Caco-2 (cell line): ENCODE data around the gene SLC12A8. TPM values are rescaled to one million over a fixed set of nuclear protein-coding genes. Genes with fewer than 3 reads are reported as not detected.

Experiments
- BruUV-seq: library from RNA; stranded (reverse); fragments of 400-500 nt; replicated peaks from 2 replicates; lab custom pipeline; 2021; lab: Mats Ljungman, UMichigan
- CTCF ChIA-PET: fragments of 300-600 bp; sonication (Branson Sonifier 250); formaldehyde crosslinking; loops from one replicate; lab custom pipeline; 2022; ENCODE audit warnings: antibody characterized with exemption; lab: Charles Lee
- POLR2A ChIA-PET: fragments of 300-600 bp; sonication (Branson Sonifier 250); formaldehyde crosslinking; loops from one replicate; lab custom pipeline; 2022; ENCODE audit warnings: antibody characterized with exemption; lab: Charles Lee
- DNase-seq, 2 experiments: peaks; one replicate each; pipeline versions ENCODE4 v3.0.0 to v3.0.0-alpha.2; 2020 to 2022
- H3K27me3 ChIP-seq: replicated peaks from 2 replicates; pipeline ENCODE4 v1.6.0; 2011; ENCODE audit warnings: low read length; ENCODE audit not compliant: control insufficient read depth, insufficient read depth
- H3K36me3 ChIP-seq: 2 replicates; pipeline ENCODE4 v1.5.1; 2011; ENCODE audit warnings: low read length; ENCODE audit not compliant: control insufficient read depth, insufficient read depth
- H3K4me1 ChIP-seq: fragments of 250-450 bp; sonication (Bioruptor Pico); 2 replicates; pipeline ENCODE4 v1.5.1; 2020; ENCODE audit warnings: mild to moderate bottlenecking
- H3K4me3 ChIP-seq: 2 replicates; pipeline ENCODE4 v1.5.1; 2011; ENCODE audit warnings: low read depth, mild to moderate bottlenecking, control low read depth, low read length
- H3K9me3 ChIP-seq: fragments of 250-450 bp; sonication (Bioruptor Pico); 2 replicates; pipeline ENCODE4 v1.5.1; 2020; ENCODE audit warnings: mild to moderate bottlenecking, moderate library complexity
- H3K27ac Mint-ChIP-seq: one replicate; pipeline ENCODE4 v1.8.0; 2022; ENCODE audit warnings: mixed read lengths; ENCODE audit not compliant: unreplicated experiment
- H3K27me3 Mint-ChIP-seq: one replicate; pipeline ENCODE4 v1.8.0; 2022; ENCODE audit warnings: mixed read lengths; ENCODE audit not compliant: insufficient read depth, unreplicated experiment
- H3K36me3 Mint-ChIP-seq: one replicate; pipeline ENCODE4 v1.8.0; 2022; ENCODE audit warnings: mild to moderate bottlenecking, mixed read lengths; ENCODE audit not compliant: insufficient read depth, unreplicated experiment
- H3K4me1 Mint-ChIP-seq: one replicate; pipeline ENCODE4 v1.8.0; 2022; ENCODE audit warnings: low read depth, mixed read lengths; ENCODE audit not compliant: unreplicated experiment
- H3K4me3 Mint-ChIP-seq: one replicate; pipeline ENCODE4 v1.8.0; 2022; ENCODE audit warnings: mild to moderate bottlenecking, moderate library complexity, mixed read lengths; ENCODE audit not compliant: unreplicated experiment
- H3K9me3 Mint-ChIP-seq: one replicate; pipeline ENCODE4 v1.8.0; 2022; ENCODE audit warnings: mixed read lengths; ENCODE audit not compliant: unreplicated experiment
- CTCF ChIP-seq, 2 experiments: fragments of 200-600 bp in 1 of 2; IDR thresholded peaks; 1 replicate in 1 of 2; 2 replicates in 1 of 2; pipeline versions ENCODE4 v1.5.1 to v1.8.0; 2011 to 2022; ENCODE audit warnings: antibody characterized with exemption in 1 of 2, control low read depth in 1 of 2, inconsistent platforms in 1 of 2, low read depth in 1 of 2, low read length in 1 of 2, mild to moderate bottlenecking in 1 of 2, moderate library complexity in 1 of 2; ENCODE audit not compliant: insufficient read depth in 1 of 2, severe bottlenecking in 1 of 2, unreplicated experiment in 1 of 2
- intact Hi-C: fragments of 100-400 bp; cut with micrococcal nuclease; formaldehyde crosslinking; loops from one replicate; pipeline ENCODE4 v1.10.0; 2022; ENCODE audit not compliant: unreplicated experiment
- total RNA-seq: library from RNA; stranded (reverse); gene quantifications from 2 replicates; pipeline ENCODE4 v1.2.3, GENCODE V29; 2022

The SLC12A8 gene
- total RNA-seq, 1 experiment from 2014 or later: 23.3 TPM

- Mint-ChIP-seq H3K27ac (no peak overlapping the region), H3K27me3 (no peaks in the 10 kb centered on the region), H3K4me3 (no peak overlapping the region), H3K4me1 (peaks cover 24% of the 10 kb centered on the region), H3K36me3 (no peaks in the 10 kb centered on the region), H3K9me3 (no peaks in the 10 kb centered on the region)
- intact Hi-C loops: no loop called here
- no peak for DNase-seq
- CTCF ChIA-PET: no interaction called here
- peaks cover 10% of the 10 kb centered on the region; the same call in 1 of the 2 replicates for H3K4me1 ChIP-seq
- no peak overlapping the region for H3K4me3 ChIP-seq
- POLR2A ChIA-PET: no interaction called here
- no TSS peak for BruUV-seq
- no peaks in the 10 kb centered on the region; the same call in 1 of the 2 replicates for H3K36me3 ChIP-seq
- H3K27me3 ChIP-seq: no peaks in the 10 kb centered on the region
- TF ChIP-seq CTCF (IDR thresholded peaks at IDR 0.05; ENCODE audit: insufficient read depth in 1 of 2, low read depth in 1 of 2, low read length in 1 of 2, severe bottlenecking in 1 of 2, unreplicated experiment in 1 of 2): no peak
- no peaks in the 10 kb centered on the region for H3K9me3 ChIP-seq
These were observed 5.6 kb downstream of the SLC12A8 start for GRCh38 chr3:125206934-125207333.

GRCh38 chr3:125203731-125204130 is 8.8 kb downstream of the SLC12A8 start:
- H3K9me3 ChIP-seq: no peaks in the 10 kb centered on the region
- no peak overlapping the region for H3K4me3 ChIP-seq
- no peaks in the 10 kb centered on the region for H3K9me3 Mint-ChIP-seq
- H3K36me3 ChIP-seq: no peaks in the 10 kb centered on the region; the same call in 1 of the 2 replicates
- no peak overlapping the region for H3K4me3 Mint-ChIP-seq
- ChIA-PET CTCF (no interaction called here), POLR2A (no interaction called here)
- H3K27me3 ChIP-seq: no peaks in the 10 kb centered on the region
- no peaks in the 10 kb centered on the region for H3K4me1 ChIP-seq
- no peak overlapping the region for H3K27ac Mint-ChIP-seq
- DNase-seq: no peak
- H3K27me3 Mint-ChIP-seq: no peaks in the 10 kb centered on the region
- TF ChIP-seq CTCF (IDR thresholded peaks at IDR 0.05; ENCODE audit: insufficient read depth in 1 of 2, low read depth in 1 of 2, low read length in 1 of 2, severe bottlenecking in 1 of 2, unreplicated experiment in 1 of 2): no peak
- H3K4me1 Mint-ChIP-seq: peaks cover 4% of the 10 kb centered on the region
- no TSS peak for BruUV-seq
- intact Hi-C loops: no loop called here
- H3K36me3 Mint-ChIP-seq: no peaks in the 10 kb centered on the region

GRCh38 chr3:125202197-125202596 is 10.4 kb downstream of the SLC12A8 start:
- Mint-ChIP-seq H3K4me3 (no peak overlapping the region), H3K27ac (no peak overlapping the region), H3K4me1 (no peaks in the 10 kb centered on the region), H3K36me3 (peaks cover 7% of the 10 kb centered on the region), H3K27me3 (no peaks in the 10 kb centered on the region), H3K9me3 (no peaks in the 10 kb centered on the region)
- BruUV-seq: no TSS peak
- Histone ChIP-seq H3K4me3 (no peak overlapping the region), H3K36me3 (no peaks in the 10 kb centered on the region; the same call in 1 of the 2 replicates), H3K4me1 (no peaks in the 10 kb centered on the region), H3K9me3 (no peaks in the 10 kb centered on the region), H3K27me3 (no peaks in the 10 kb centered on the region)
- DNase-seq: no peak
- no peak for TF ChIP-seq CTCF (IDR thresholded peaks at IDR 0.05; ENCODE audit: insufficient read depth in 1 of 2, low read depth in 1 of 2, low read length in 1 of 2, severe bottlenecking in 1 of 2, unreplicated experiment in 1 of 2)
- ChIA-PET CTCF (interaction anchor here (0.6 to 0.7 kb wide), 2 partner anchors 9 to 231 kb away, joined by 4 to 5 read pairs; no protein-coding TSS in a partner anchor), POLR2A (no interaction called here)
- intact Hi-C loops: no loop called here
